GM13977 (cell line): ENCODE data around the gene MOCOS.
"Not testable (repeated sequence)": the region's sequence is repeated elsewhere in the genome, so short reads cannot be mapped to it uniquely, and the experiment has no call there.

Source experiments
- DNase-seq: peaks from one replicate; pipeline ENCODE4 v3.0.0; 2012; ENCODE audit warnings: low spot score
- CTCF ChIP-seq: IDR thresholded peaks from 2 replicates; pipeline ENCODE4 v1.5.1; 2012; ENCODE audit warnings: mild to moderate bottlenecking, control low read depth; ENCODE audit not compliant: insufficient read depth; ENCODE audit errors: extremely low read depth, missing control alignments
- in situ Hi-C: fragments of 300-500 bp; cut with MboI; formaldehyde crosslinking; loops from one replicate; pipeline ENCODE4 v1.12.0; 2022; ENCODE audit warnings: low sequenced_read_pairs, low pct_unique_long_range_greater_than_20kb, mixed read lengths, inconsistent platforms; ENCODE audit not compliant: unreplicated experiment

The MOCOS gene

GRCh38 chr18:36160959-36161371 is 26.3 kb upstream of the MOCOS start:
- DNase-seq: no peak
- TF ChIP-seq CTCF: no peak
- in situ Hi-C loops: no loop called here

GRCh38 chr18:36162981-36163380 is 24.3 kb upstream of the MOCOS start:
- no peak for TF ChIP-seq CTCF
- no peak for DNase-seq
- in situ Hi-C loops: no loop called here

DNA sequence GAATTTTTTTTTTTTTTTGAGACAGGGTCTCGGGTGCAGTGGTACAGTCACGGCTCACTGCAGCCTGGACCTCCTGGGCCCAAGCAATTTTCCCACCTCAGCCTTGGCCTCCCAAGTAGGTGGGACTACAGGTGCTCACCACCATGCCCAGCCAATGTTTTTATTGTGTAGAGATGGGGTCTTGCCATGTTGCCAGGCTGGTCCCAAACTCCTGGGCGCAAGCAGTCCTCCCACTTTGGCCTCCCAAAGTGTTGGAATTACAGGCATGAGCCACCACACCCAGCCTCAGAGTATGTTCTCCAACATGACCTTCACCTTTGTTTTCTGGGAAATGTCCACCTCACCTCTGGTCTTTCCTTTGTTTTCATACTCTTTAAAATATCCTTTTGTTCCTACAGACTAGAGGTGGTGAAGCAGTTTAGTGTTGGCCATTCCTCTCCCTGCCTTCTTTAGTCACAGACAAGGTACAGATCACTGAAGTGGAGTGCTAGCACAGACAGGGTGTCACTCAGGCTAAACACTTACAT is 19.5 kb upstream of the MOCOS start:
- no peak for DNase-seq
- in situ Hi-C loops: no loop called here
- no peak for TF ChIP-seq CTCF

- DNase-seq, in situ Hi-C loops: not testable (repeated sequence)
Observed at GRCh38 chr18:36168296-36168695, 19.0 kb upstream of the MOCOS start.

- no peak for DNase-seq
- no peak for TF ChIP-seq CTCF
- in situ Hi-C loops: no loop called here
Observed at GRCh38 chr18:36169938-36170337, 17.4 kb upstream of the MOCOS start.

DNA sequence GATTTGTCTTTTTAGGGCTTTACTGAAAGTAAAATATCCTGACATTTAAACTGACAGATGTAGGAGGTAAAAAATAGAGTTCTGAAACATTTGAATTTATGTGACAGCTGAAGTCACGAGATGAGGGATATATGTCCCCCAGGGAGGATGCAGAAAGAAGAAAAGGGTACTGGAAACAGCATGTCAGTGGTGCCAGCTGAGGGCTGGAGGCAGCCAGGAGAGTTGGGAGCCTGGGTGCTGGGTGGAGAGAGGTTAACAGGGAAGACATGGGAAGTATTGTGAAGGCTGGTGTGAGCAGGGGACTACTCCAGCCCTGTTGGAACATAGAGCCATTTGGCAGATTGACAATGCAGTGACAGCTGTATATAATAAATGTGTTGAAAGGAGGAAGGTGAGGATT is 11.8 kb upstream of the MOCOS start:
- no peak for DNase-seq
- TF ChIP-seq CTCF: no peak
- in situ Hi-C loops: no loop called here

GRCh38 chr18:36176177-36176584 is 11.1 kb upstream of the MOCOS start:
- in situ Hi-C loops: no loop called here
- no peak for DNase-seq
- no peak for TF ChIP-seq CTCF
